ENCODE results near the gene C12orf56. TPM values are rescaled to one million over a fixed set of nuclear protein-coding genes. Genes with fewer than 3 reads are reported as not detected.

The C12orf56 gene
- total and polyA plus RNA-seq, 9 of the 15 experiments (the other 6 are each of a cell fraction or from before 2014, with no cell fraction given) = 0.40 to 4.8 (median 1.2) TPM

GRCh38 chr12:64402181-64402580 lies 11.6 kb upstream of the C12orf56 start (continued):
- TF ChIP-seq NR4A1 (CRISPR knock-in tag; IDR thresholded peaks at IDR 0.05) = no peak
- peak; percentile 47; the same call in 1 of the 2 replicates for TF ChIP-seq NR4A1 (tag; IDR thresholded peaks at IDR 0.05)
- no peak for TF ChIP-seq NR2C1 (IDR thresholded peaks at IDR 0.05)
- peak; percentile 60; the same call in 1 of the 2 replicates for TF ChIP-seq NR2C1 (tag; IDR thresholded peaks at IDR 0.05)
- no peak for TF ChIP-seq ZBTB17 (CRISPR knock-in tag; IDR thresholded peaks at IDR 0.05)
- TF ChIP-seq DDX20 (tag; IDR thresholded peaks at IDR 0.05; ENCODE audit: low read depth) = peak; percentile 65; the same call in 1 of the 2 replicates
- peak; percentile 56; the same call in 1 of the 2 replicates for TF ChIP-seq PTRF (tag; IDR thresholded peaks at IDR 0.05)
- TF ChIP-seq ZNF740 (CRISPR knock-in tag; IDR thresholded peaks at IDR 0.05) = no peak
- TF ChIP-seq ZNF740 (tag; IDR thresholded peaks at IDR 0.05) = peak in 1 of 2 experiments; percentile 57; a peak in 1 of 4 replicates
- peak; percentile 90; the same call in 1 of the 2 replicates for TF ChIP-seq DMBX1 (CRISPR knock-in tag; IDR thresholded peaks at IDR 0.05; ENCODE audit: borderline replicate concordance)
- TF ChIP-seq HOXB6 (CRISPR knock-in tag; IDR thresholded peaks at IDR 0.05; ENCODE audit: borderline replicate concordance) = no peak
- no peak for TF ChIP-seq ZC3H4 (CRISPR knock-in tag; IDR thresholded peaks at IDR 0.05; ENCODE audit: borderline replicate concordance)
- TF ChIP-seq ILK (tag; IDR thresholded peaks at IDR 0.05; ENCODE audit: borderline replicate concordance, low read depth) = 0 out of 2 replicates have a peak, but pooled peaks have one; percentile 24
- TF ChIP-seq SMAD4 (CRISPR knock-in tag; conservative IDR thresholded peaks at IDR 0.05) = peak; percentile 73
- no peak for TF ChIP-seq GABPB1 (CRISPR knock-in tag; IDR thresholded peaks at IDR 0.05)

Data from K562 (cell line).